ENCODE measurements around the gene MAP4K4. TPM values are rescaled to one million over a fixed set of nuclear protein-coding genes. Genes with fewer than 3 reads are reported as not detected.
A peak's percentile ranks its signal among the peaks of the same experiment; 100 is the strongest.

The MAP4K4 gene
- total and polyA plus RNA-seq, 2 of the 4 experiments (the other 2 are of a cell fraction): 89.4 to 124 TPM

DNA sequence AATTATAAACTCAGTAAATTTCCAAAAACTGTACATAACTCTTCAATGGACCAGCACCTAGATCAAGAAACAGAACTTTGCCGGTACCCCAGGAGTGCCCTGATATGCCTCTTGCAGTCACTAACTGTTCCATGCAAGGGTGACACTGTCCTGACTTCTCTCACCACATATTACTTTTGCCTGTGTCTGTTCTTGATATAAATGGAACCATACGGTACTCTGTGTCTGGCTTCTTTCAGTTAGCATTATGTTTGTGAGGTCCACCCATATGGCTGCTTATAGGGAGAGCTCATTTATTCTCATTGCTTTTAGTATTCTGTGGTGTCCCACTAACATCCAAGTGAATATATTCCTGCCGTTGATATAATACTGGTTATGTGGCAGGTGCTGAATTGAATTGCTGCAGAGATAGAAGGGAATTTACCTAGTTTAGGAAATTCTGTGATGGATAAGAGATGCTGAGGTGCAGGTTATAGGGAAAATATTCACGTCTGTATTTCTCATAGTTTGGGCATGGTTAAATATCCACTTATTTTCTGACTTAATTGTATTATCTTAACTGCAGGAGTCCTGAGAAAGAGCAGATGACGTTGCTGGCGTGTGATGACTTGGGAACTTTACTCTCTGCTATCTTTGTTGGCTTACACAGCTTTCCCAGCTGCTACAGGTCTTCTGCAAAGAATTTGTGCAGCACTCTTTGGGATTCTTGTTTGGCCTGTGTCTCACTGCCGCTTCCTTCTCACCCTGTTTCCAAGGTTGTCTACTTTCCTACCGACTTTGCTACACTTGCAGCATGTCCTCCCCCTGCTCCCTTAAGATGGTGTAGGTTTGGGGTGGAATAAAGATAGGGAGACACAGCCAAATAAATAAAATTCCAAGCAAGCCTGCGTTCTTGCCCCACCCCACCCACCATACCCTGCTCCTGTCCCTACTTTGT, 107.9 kb downstream of the MAP4K4 start:
- Histone ChIP-seq H4K91ac (ENCODE audit: insufficient read depth, low read depth, low read length) (peak overlapping the region; percentile 23), H3K14ac (replicated peaks; ENCODE audit: low read depth, low read length) (peak overlapping the region; percentile 12; the same call in 1 of the 2 replicates), H3K9ac (ENCODE audit: low read depth, low read length) (peak overlapping the region; percentile 20; the same call in 1 of the 2 replicates), H3K23ac (ENCODE audit: low read depth, low read length) (peak overlapping the region; percentile 23; the same call in 1 of the 2 replicates), H3K36me3 (ENCODE audit: control insufficient read depth, insufficient read depth, low read length) (no peaks in the 10 kb centered on the region; the same call in 1 of the 2 replicates), H2BK5ac (ENCODE audit: low read depth, low read length, poor library complexity, severe bottlenecking) (peak overlapping the region; percentile 73), H3K9me3 (ENCODE audit: control insufficient read depth, insufficient read depth, low read length) (no peaks in the 10 kb centered on the region), H4K8ac (ENCODE audit: low read depth in 2 of 2, low read length in 2 of 2) (peak overlapping the region; percentile 7 to 36; a peak in 2 of 4 replicates), H2BK120ac (ENCODE audit: low read depth, low read length) (peak overlapping the region; percentile 33), H4K5ac (ENCODE audit: low read depth, low read length) (no peak overlapping the region), H2AK9ac (replicated peaks; ENCODE audit: low read depth, low read length, poor library complexity) (peak overlapping the region; percentile 34), H2AK5ac (ENCODE audit: low read depth, low read length) (peak overlapping the region; percentile 47; the same call in 1 of the 2 replicates), H4K20me1 (ENCODE audit: insufficient read depth, low read length) (peaks cover 77% of the 10 kb centered on the region), H3K27ac (ENCODE audit: insufficient read depth, low read length) (peak overlapping the region; percentile 61), H3K79me1 (ENCODE audit: low read depth in 1 of 2, low read length in 2 of 2) (peaks cover 41 to 80% of the 10 kb centered on the region in 2 experiments), H3K4me3 (ENCODE audit: insufficient read depth, low read depth, low read length) (no peak overlapping the region), H3K4ac (ENCODE audit: low read depth, low read length) (peak overlapping the region; percentile 61), H2BK20ac (ENCODE audit: low read depth, low read length) (peak overlapping the region; percentile 65; the same call in 1 of the 2 replicates), H3K9me1 (ENCODE audit: insufficient read depth, low read length) (peaks cover 38% of the 10 kb centered on the region), H3K56ac (ENCODE audit: extremely low read depth, insufficient read depth, low read length) (peak overlapping the region; percentile 39; the same call in 1 of the 2 replicates), H3K27me3 (ENCODE audit: control insufficient read depth, insufficient read depth, low read length) (no peaks in the 10 kb centered on the region), H3K4me2 (ENCODE audit: low read depth, low read length) (peak overlapping the region; percentile 25), H3K4me1 (ENCODE audit: control insufficient read depth, insufficient read depth, low read length) (peaks cover 25% of the 10 kb centered on the region), H2AFZ (replicated peaks; ENCODE audit: low read length, poor library complexity) (no peak overlapping the region), H2BK15ac (ENCODE audit: low read depth, low read length) (peak overlapping the region; percentile 33; the same call in 1 of the 3 replicates), H3K18ac (ENCODE audit: low read depth, low read length) (no peak overlapping the region)
- ChIA-PET POLR2A (ENCODE audit: unreplicated experiment) (no interaction called here), CTCF (no interaction called here)
- DNase-seq (peak; percentile 83), ATAC-seq (ENCODE audit: low read depth) (peak; percentile 55)
- dilution Hi-C loops (cut with HindIII; ENCODE audit: low sequenced_read_pairs, unreplicated experiment) (no loop called here), intact Hi-C loops (cut with micrococcal nuclease) (loop anchor here (2.0 kb wide), 1 partner anchor 13 kb away; no protein-coding TSS in a partner anchor), in situ Hi-C loops (cut with MboI; ENCODE audit: low sequenced_read_pairs) (no loop called here)
- WGBS, 2 experiments (ENCODE audit: extremely low coverage in 2 of 2, insufficient read length in 1 of 2): 50% methylated on average over 1 of the region's 9 CpGs; no CpG with 5 or more reads in 1 of the 2 experiments
- BruUV-seq (replicated peaks): no TSS peak
- TF ChIP-seq, protein P1, sequence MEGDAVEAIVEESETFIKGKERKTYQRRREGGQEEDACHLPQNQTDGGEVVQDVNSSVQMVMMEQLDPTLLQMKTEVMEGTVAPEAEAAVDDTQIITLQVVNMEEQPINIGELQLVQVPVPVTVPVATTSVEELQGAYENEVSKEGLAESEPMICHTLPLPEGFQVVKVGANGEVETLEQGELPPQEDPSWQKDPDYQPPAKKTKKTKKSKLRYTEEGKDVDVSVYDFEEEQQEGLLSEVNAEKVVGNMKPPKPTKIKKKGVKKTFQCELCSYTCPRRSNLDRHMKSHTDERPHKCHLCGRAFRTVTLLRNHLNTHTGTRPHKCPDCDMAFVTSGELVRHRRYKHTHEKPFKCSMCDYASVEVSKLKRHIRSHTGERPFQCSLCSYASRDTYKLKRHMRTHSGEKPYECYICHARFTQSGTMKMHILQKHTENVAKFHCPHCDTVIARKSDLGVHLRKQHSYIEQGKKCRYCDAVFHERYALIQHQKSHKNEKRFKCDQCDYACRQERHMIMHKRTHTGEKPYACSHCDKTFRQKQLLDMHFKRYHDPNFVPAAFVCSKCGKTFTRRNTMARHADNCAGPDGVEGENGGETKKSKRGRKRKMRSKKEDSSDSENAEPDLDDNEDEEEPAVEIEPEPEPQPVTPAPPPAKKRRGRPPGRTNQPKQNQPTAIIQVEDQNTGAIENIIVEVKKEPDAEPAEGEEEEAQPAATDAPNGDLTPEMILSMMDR (conservative IDR thresholded peaks at IDR 0.05; ENCODE audit: low read depth, low read length): no peak
- TF ChIP-seq MAZ (IDR thresholded peaks at IDR 0.05; ENCODE audit: borderline replicate concordance, low read depth, low read length): no peak
- no peak for TF ChIP-seq MAFK (IDR thresholded peaks at IDR 0.05; ENCODE audit: low read depth, low read length)
- no peak for TF ChIP-seq SMC3 (IDR thresholded peaks at IDR 0.05; ENCODE audit: low read depth, low read length)
